ENCODE results near the gene SHC1. TPM values are rescaled to one million over a fixed set of nuclear protein-coding genes. Genes with fewer than 3 reads are reported as not detected.

The SHC1 gene
- total RNA-seq, 1 donor from 2014 or later: 92.5 TPM

- ATAC-seq (no peak), DNase-seq (ENCODE audit: low spot score) (no peak)
- intact Hi-C loops (cut with DNase I): no loop called here
These were observed 45.0 kb downstream of the SHC1 start for GRCh38 chr1:154925335-154926170.

GRCh38 chr1:154923695-154924094 lies 46.9 kb downstream of the SHC1 start:
- no peak for DNase-seq (ENCODE audit: low spot score)
- ATAC-seq: no peak
- intact Hi-C loops (cut with DNase I): no loop called here

DNA sequence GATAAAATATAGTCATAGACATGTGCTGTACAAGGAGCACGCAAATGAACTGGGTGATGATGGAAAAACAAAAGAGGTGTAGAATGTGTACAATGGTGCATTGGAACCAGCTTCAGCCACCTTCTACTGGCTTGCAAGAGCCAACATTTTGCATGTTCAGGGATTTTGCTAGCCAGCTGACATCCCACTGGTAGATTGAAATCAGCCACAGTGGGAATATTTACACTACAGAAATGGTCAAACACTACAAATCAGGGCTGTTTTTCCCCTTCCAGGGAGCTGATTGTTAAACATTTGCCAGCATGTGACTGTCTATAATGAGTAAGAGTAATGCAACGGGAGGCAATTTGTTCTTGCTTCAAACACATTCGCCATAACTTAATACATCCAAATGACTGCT lies 57.3 kb downstream of the SHC1 start:
- DNase-seq (ENCODE audit: low spot score) (no peak), ATAC-seq (no peak)
- intact Hi-C loops (cut with DNase I): no loop called here

DNA sequence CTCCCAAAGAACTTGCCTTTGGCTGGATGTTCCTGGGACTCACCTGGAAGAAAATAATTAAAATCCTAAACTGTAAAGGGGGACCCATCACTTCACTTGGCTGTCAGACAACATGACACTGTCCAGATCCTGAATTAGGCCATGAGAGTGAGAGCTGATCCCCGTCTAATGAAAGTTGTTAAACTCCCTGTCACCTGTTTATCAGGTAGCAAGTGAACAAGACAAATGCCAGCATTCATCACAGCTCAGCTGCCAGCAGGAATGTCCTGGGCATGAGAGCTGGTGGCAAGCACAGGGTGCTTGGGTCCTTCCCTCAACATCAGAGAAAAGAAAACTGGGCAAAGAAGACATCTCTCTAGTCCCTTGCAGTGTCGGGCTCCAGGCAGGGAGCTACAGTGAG lies 57.8 kb downstream of the SHC1 start:
- ATAC-seq (no peak), DNase-seq (ENCODE audit: low spot score) (peak; percentile 4)
- intact Hi-C loops (cut with DNase I): no loop called here

Small RNA genes within 50 kb of the gene (microRNA-seq; reads per million reads assigned to microRNA genes)
- gene MIR4258: not detected

Other genes starting within 250 kb of the SHC1 start
- 1.8 TPM for gene KCNN3, start 100.5 kb downstream of the SHC1 start, total RNA-seq
- 30.4 TPM for gene PMVK, start 34.0 kb downstream of the SHC1 start, total RNA-seq
- 71.1 TPM for gene PBXIP1, start 14.6 kb downstream of the SHC1 start, total RNA-seq
- gene PYGO2, start 9.0 kb downstream of the SHC1 start, total RNA-seq: 25.0 TPM
- gene CKS1B, start 3.9 kb upstream of the SHC1 start, total RNA-seq: 31.7 TPM
- gene FLAD1, start 12.6 kb upstream of the SHC1 start, total RNA-seq: 24.3 TPM
- gene LENEP, start 22.8 kb upstream of the SHC1 start, total RNA-seq: not detected
- gene ZBTB7B, start 32.1 kb upstream of the SHC1 start, total RNA-seq: 45.3 TPM
- 5.5 TPM for gene DCST2, start 63.0 kb upstream of the SHC1 start, total RNA-seq
- 0.31 TPM for gene DCST1, start 63.1 kb upstream of the SHC1 start, total RNA-seq
- gene ADAM15, start 80.6 kb upstream of the SHC1 start, total RNA-seq: 147 TPM
- gene EFNA4, start 93.0 kb upstream of the SHC1 start, total RNA-seq: 3.1 TPM
- 2.4 TPM for gene EFNA3, start 108.1 kb upstream of the SHC1 start, total RNA-seq
- 49.0 TPM for gene EFNA1, start 157.1 kb upstream of the SHC1 start, total RNA-seq
- 20.8 TPM for gene SLC50A1, start 165.1 kb upstream of the SHC1 start, total RNA-seq
- gene DPM3, start 169.8 kb upstream of the SHC1 start, total RNA-seq: 75.3 TPM
- gene KRTCAP2, start 202.6 kb upstream of the SHC1 start, total RNA-seq: 162 TPM
- gene TRIM46, start 203.1 kb upstream of the SHC1 start, total RNA-seq: 4.8 TPM
- gene THBS3, start 237.2 kb upstream of the SHC1 start, total RNA-seq: 58.8 TPM
- gene MTX1, start 237.9 kb upstream of the SHC1 start, total RNA-seq: 20.0 TPM

Measured in sciatic nerve (tissue), 2 donors.